ENCODE measurements around the gene OR52J3. TPM values are rescaled to one million over a fixed set of nuclear protein-coding genes. Genes with fewer than 3 reads are reported as not detected.

OR52J3 gene
- total RNA-seq, 1 experiment from 2014 or later = not detected

DNA sequence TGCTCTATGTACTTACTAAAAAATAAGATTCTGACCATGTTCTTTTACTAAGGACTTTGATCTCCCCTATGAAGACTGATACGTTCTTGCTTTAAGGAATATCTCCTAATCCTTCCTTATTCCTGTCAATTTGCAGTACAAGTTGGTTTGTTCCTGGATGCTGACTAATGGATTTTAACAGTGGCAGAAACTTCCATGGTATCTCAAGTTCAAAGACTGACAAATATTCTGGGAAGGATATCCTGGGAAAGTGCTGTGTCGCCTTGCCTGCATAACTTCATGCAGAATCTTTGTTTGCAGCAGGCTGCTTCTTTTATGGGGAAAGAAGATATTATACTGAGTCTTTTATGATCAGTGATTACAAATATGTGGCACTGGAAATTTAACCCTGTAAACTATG is 8.4 kb upstream of the OR52J3 start:
- no peak for DNase-seq (ENCODE audit: low read depth, low spot score)
- intact Hi-C loops (cut with micrococcal nuclease) = no loop called here
- RAD21 ChIA-PET (ENCODE audit: low non-redundant PET in 1 of 2, low total read pairs in 2 of 2, uncharacterized antibody in 2 of 2, unreplicated experiment in 2 of 2) = no interaction called here
- no TSS peak for BruUV-seq (replicated peaks)
- H3K27ac ChIP-seq (ENCODE audit: low read depth, low read length) = no peak overlapping the region
- no peak for TF ChIP-seq EGR1 (IDR thresholded peaks at IDR 0.05; ENCODE audit: low read depth)
- no peak for TF ChIP-seq ZFX (IDR thresholded peaks at IDR 0.05)
- TF ChIP-seq MAX (IDR thresholded peaks at IDR 0.05) = no peak
- no peak for TF ChIP-seq POLR2A (IDR thresholded peaks at IDR 0.05; ENCODE audit: borderline replicate concordance, extremely low read depth, insufficient read depth, insufficient read length)
- H2AFZ ChIP-seq (ENCODE audit: low read depth, low read length, poor library complexity, severe bottlenecking) = no peak overlapping the region
- H3K4me3 ChIP-seq (replicated peaks in 1 of 2; ENCODE audit: low read depth in 1 of 2, low read length in 2 of 2) = no peak overlapping the region
- H3K36me3 ChIP-seq (ENCODE audit: control insufficient read depth in 1 of 2, insufficient read depth in 2 of 2, low read length in 2 of 2) = no peaks in the 10 kb centered on the region
- no peak overlapping the region for H3K9ac ChIP-seq (ENCODE audit: low read length)
- POLR2A ChIA-PET = no interaction called here
- H3K9me2 ChIP-seq (ENCODE audit: insufficient read depth) = no peaks in the 10 kb centered on the region
- ATAC-seq = no peak
- no peaks in the 10 kb centered on the region for H3K9me3 ChIP-seq (ENCODE audit: control insufficient read depth in 1 of 2, insufficient read depth in 1 of 2, low read depth in 1 of 2, low read length in 2 of 2)
- no peaks in the 10 kb centered on the region for H3K4me1 ChIP-seq (ENCODE audit: control insufficient read depth in 1 of 2, insufficient read depth in 2 of 2, low read length in 2 of 2)
- no peaks in the 10 kb centered on the region; the same call in 1 of the 2 replicates for H4K20me1 ChIP-seq (ENCODE audit: insufficient read depth)
- H3K4me2 ChIP-seq (ENCODE audit: low read length) = no peak overlapping the region
- no peaks in the 10 kb centered on the region for H3K79me2 ChIP-seq (ENCODE audit: insufficient read depth, low read length)
- CTCF ChIA-PET = no interaction called here
- peaks cover 54% of the 10 kb centered on the region for H3K27me3 ChIP-seq (ENCODE audit: insufficient read depth, low read length)

DNA sequence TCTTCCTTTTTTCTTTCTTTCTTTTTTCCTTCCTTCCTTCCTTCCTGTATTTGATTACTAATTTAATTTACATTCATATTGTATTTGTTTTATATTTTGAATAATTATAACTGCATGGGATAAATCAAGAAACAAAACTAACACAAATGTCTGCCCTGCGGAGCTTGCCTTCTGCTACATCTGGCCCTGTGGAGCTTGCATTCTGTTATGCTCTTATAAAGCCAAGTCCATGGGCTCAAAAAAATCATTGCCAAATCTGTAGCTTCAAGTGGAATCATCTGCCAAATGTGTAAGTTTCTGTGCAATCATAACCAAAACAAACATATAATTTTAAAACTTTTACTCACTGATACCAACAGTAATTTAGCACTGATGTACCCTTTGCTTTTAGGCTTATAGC is 8.0 kb upstream of the OR52J3 start:
- BruUV-seq (replicated peaks) = no TSS peak
- no peak for TF ChIP-seq POLR2AphosphoS5 (IDR thresholded peaks at IDR 0.05; ENCODE audit: low read depth, low read length)
- TF ChIP-seq FOSL1 (IDR thresholded peaks at IDR 0.05; ENCODE audit: low read depth) = no peak
- no peak for TF ChIP-seq POLR2A (IDR thresholded peaks at IDR 0.05; ENCODE audit: borderline replicate concordance, extremely low read depth, insufficient read depth, insufficient read length)
- TF ChIP-seq ELF1 (IDR thresholded peaks at IDR 0.05; ENCODE audit: borderline replicate concordance, low read depth) = no peak
- no peak for TF ChIP-seq ZBTB33 (IDR thresholded peaks at IDR 0.05; ENCODE audit: extremely low read depth, insufficient replicate concordance, low read length)
- no peak for ATAC-seq
- Histone ChIP-seq H3K9me3 (ENCODE audit: control insufficient read depth in 1 of 2, insufficient read depth in 1 of 2, low read depth in 1 of 2, low read length in 2 of 2) (no peaks in the 10 kb centered on the region), H3K27ac (ENCODE audit: low read depth, low read length) (no peak overlapping the region), H3K9me2 (ENCODE audit: insufficient read depth) (no peaks in the 10 kb centered on the region), H3K36me3 (ENCODE audit: control insufficient read depth in 1 of 2, insufficient read depth in 2 of 2, low read length in 2 of 2) (no peaks in the 10 kb centered on the region), H3K4me1 (ENCODE audit: control insufficient read depth in 1 of 2, insufficient read depth in 2 of 2, low read length in 2 of 2) (no peaks in the 10 kb centered on the region), H3K4me2 (ENCODE audit: low read length) (no peak overlapping the region), H3K79me2 (ENCODE audit: insufficient read depth, low read length) (no peaks in the 10 kb centered on the region), H3K9ac (ENCODE audit: low read length) (no peak overlapping the region), H3K4me3 (replicated peaks in 1 of 2; ENCODE audit: low read depth in 1 of 2, low read length in 2 of 2) (no peak overlapping the region), H2AFZ (ENCODE audit: low read depth, low read length, poor library complexity, severe bottlenecking) (no peak overlapping the region), H4K20me1 (ENCODE audit: insufficient read depth) (no peaks in the 10 kb centered on the region; the same call in 1 of the 2 replicates), H3K27me3 (ENCODE audit: insufficient read depth, low read length) (peaks cover 54% of the 10 kb centered on the region)
- POLR2A ChIA-PET = no interaction called here
- DNase-seq (ENCODE audit: low read depth, low spot score) = no peak
- RAD21 ChIA-PET (ENCODE audit: low non-redundant PET in 1 of 2, low total read pairs in 2 of 2, uncharacterized antibody in 2 of 2, unreplicated experiment in 2 of 2) = no interaction called here
- CTCF ChIA-PET = no interaction called here
- intact Hi-C loops (cut with micrococcal nuclease) = no loop called here

Measured in HCT116 (cell line).